Parathyroid adenoma (tissue), 2 donors: ENCODE results near the gene ZBTB39.
"Not testable (repeated sequence)": the region's sequence is repeated elsewhere in the genome, so short reads cannot be mapped to it uniquely, and the experiment has no call there.

Experiments
- H2AFZ ChIP-seq: fragments of 300-600 bp; sonication (generic); one replicate; pipeline ENCODE4 v1.7.0; 2017; ENCODE audit warnings: antibody characterized with exemption, mild to moderate bottlenecking
- H3K27ac ChIP-seq: fragments of 300-600 bp; sonication (generic); one replicate; pipeline ENCODE4 v1.7.0; 2017
- H3K27me3 ChIP-seq: fragments of 300-600 bp; sonication (generic); one replicate; pipeline ENCODE4 v1.7.0; 2017; ENCODE audit warnings: low read length; ENCODE audit not compliant: control insufficient read depth, insufficient read depth
- H3K36me3 ChIP-seq: fragments of 300-600 bp; sonication (generic); one replicate; pipeline ENCODE4 v1.7.0; 2017; ENCODE audit warnings: low read length; ENCODE audit not compliant: control insufficient read depth, insufficient read depth
- H3K4me1 ChIP-seq: fragments of 300-600 bp; sonication (generic); one replicate; pipeline ENCODE4 v1.7.0; 2017; ENCODE audit warnings: control low read depth
- H3K4me2 ChIP-seq: fragments of 300-600 bp; sonication (generic); one replicate; pipeline ENCODE4 v1.7.0; 2017; ENCODE audit warnings: low read length
- H3K4me3 ChIP-seq: fragments of 300-600 bp; sonication (generic); one replicate; pipeline ENCODE4 v1.7.0; 2017; ENCODE audit warnings: low read depth, low read length
- H3K79me2 ChIP-seq: fragments of 300-600 bp; sonication (generic); one replicate; pipeline ENCODE4 v1.7.0; 2017; ENCODE audit warnings: control low read depth
- H3K9ac ChIP-seq: fragments of 300-600 bp; sonication (generic); one replicate; pipeline ENCODE4 v1.7.0; 2017; ENCODE audit warnings: mild to moderate bottlenecking
- H3K9me3 ChIP-seq: fragments of 300-600 bp; sonication (generic); one replicate; pipeline ENCODE4 v1.7.0; 2017; ENCODE audit warnings: low read length; ENCODE audit not compliant: control insufficient read depth
- CTCF ChIP-seq: fragments of 300-600 bp; sonication (generic); IDR thresholded peaks from one replicate; pipeline ENCODE4 v1.7.0; 2017; ENCODE audit warnings: antibody characterized with exemption, mild to moderate bottlenecking
- donor health status: primary hyperparathyroidism.

The ZBTB39 gene

GRCh38 chr12:57018906-57019305, 12.6 kb upstream of the ZBTB39 start:
- no peaks in the 10 kb centered on the region for H3K79me2 ChIP-seq

GRCh38 chr12:57018353-57018752, 12.0 kb upstream of the ZBTB39 start:
- not testable (repeated sequence) for H3K27ac ChIP-seq, H3K79me2 ChIP-seq, H3K36me3 ChIP-seq, H2AFZ ChIP-seq, H3K9ac ChIP-seq, H3K27me3 ChIP-seq, H3K4me2 ChIP-seq, H3K9me3 ChIP-seq, H3K4me1 ChIP-seq, H3K4me3 ChIP-seq

More at GRCh38 chr12:57018906-57019305, 12.6 kb upstream of the ZBTB39 start:
- no peak overlapping the region for H3K9ac ChIP-seq
- no peak overlapping the region for H3K4me3 ChIP-seq
- H3K36me3 ChIP-seq: no peaks in the 10 kb centered on the region
- H3K27ac ChIP-seq: no peak overlapping the region
- H2AFZ ChIP-seq: no peak overlapping the region
- H3K4me2 ChIP-seq: no peak overlapping the region
- H3K4me1 ChIP-seq: no peaks in the 10 kb centered on the region
- TF ChIP-seq CTCF: no peak
- no peaks in the 10 kb centered on the region for H3K27me3 ChIP-seq
- H3K9me3 ChIP-seq: no peaks in the 10 kb centered on the region

- no peak for TF ChIP-seq CTCF
- no peaks in the 10 kb centered on the region for H3K9me3 ChIP-seq
Observed at GRCh38 chr12:57016348-57016747, 10.0 kb upstream of the ZBTB39 start, which contains the start of gene TAC3. TSS of gene TAC3 (minus strand) at chr12:57016529. CDS start at chr12:57015797, 732 bp downstream.

GRCh38 chr12:57012600-57013465, 6.5 kb upstream of the ZBTB39 start:
- no peak overlapping the region for H3K9ac ChIP-seq
- H3K27ac ChIP-seq: no peak overlapping the region
- no peak overlapping the region for H2AFZ ChIP-seq
- H3K79me2 ChIP-seq: no peaks in the 10 kb centered on the region
- no peak for TF ChIP-seq CTCF
- no peak overlapping the region for H3K4me3 ChIP-seq
- no peak overlapping the region for H3K4me2 ChIP-seq
- H3K36me3 ChIP-seq: no peaks in the 10 kb centered on the region
- H3K27me3 ChIP-seq: no peaks in the 10 kb centered on the region
- H3K9me3 ChIP-seq: no peaks in the 10 kb centered on the region
- H3K4me1 ChIP-seq: no peaks in the 10 kb centered on the region

More at GRCh38 chr12:57016348-57016747, 10.0 kb upstream of the ZBTB39 start, which contains the start of gene TAC3:
- no peak within 1 kb of the TSS for H3K4me3 ChIP-seq
- no peaks in the 10 kb centered on the region for H3K79me2 ChIP-seq
- H3K36me3 ChIP-seq: no peaks in the 10 kb centered on the region
- no peaks in the 10 kb centered on the region for H3K4me1 ChIP-seq
- no peak within 1 kb of the TSS for H3K27ac ChIP-seq
- no peak within 1 kb of the TSS for H3K4me2 ChIP-seq
- no peak within 1 kb of the TSS for H3K9ac ChIP-seq
- no peak within 1 kb of the TSS for H2AFZ ChIP-seq
- no peaks in the 10 kb centered on the region for H3K27me3 ChIP-seq

- no peak overlapping the region for H2AFZ ChIP-seq
- no peak overlapping the region for H3K27ac ChIP-seq
- peaks cover 5% of the 10 kb centered on the region for H3K79me2 ChIP-seq
- no peak overlapping the region for H3K9ac ChIP-seq
- H3K9me3 ChIP-seq: no peaks in the 10 kb centered on the region
- H3K36me3 ChIP-seq: no peaks in the 10 kb centered on the region
- no peaks in the 10 kb centered on the region for H3K27me3 ChIP-seq
- H3K4me2 ChIP-seq: no peak overlapping the region
- H3K4me1 ChIP-seq: peaks cover 2% of the 10 kb centered on the region
- no peak overlapping the region for H3K4me3 ChIP-seq
- no peak for TF ChIP-seq CTCF
Observed at GRCh38 chr12:57011438-57012424, 5.4 kb upstream of the ZBTB39 start.
